IMR-90 (cell line): ENCODE measurements around the gene KCTD12. TPM values are rescaled to one million over a fixed set of nuclear protein-coding genes. Genes with fewer than 3 reads are reported as not detected.

Experiments
- ATAC-seq: fragments of 200-7000 bp; cut with Tn5 transposase; 2 replicates; pipeline ENCODE4 v1.9.1; 2020; ENCODE audit warnings: low read depth, mild to moderate bottlenecking, moderate library complexity
- BruUV-seq: library from RNA; stranded (reverse); fragments of 400-500 nt; replicated peaks from 2 replicates; lab custom pipeline; 2021; lab: Mats Ljungman, UMichigan
- CTCF ChIA-PET: fragments of 300-600 bp; formaldehyde crosslinking; extraction: SDS; loops from one replicate; lab custom pipeline; 2021; ENCODE audit warnings: antibody characterized with exemption; lab: Yijun Ruan, JAX
- POLR2A ChIA-PET: fragments of 300-600 bp; sonication (Branson Sonifier 250); formaldehyde crosslinking; loops from one replicate; lab custom pipeline; 2022; ENCODE audit warnings: antibody characterized with exemption; ENCODE audit not compliant: unreplicated experiment; lab: Charles Lee
- DNase-seq: peaks from one replicate; pipeline ENCODE4 v3.0.0; 2013
- H2AFZ ChIP-seq: replicated peaks from 2 replicates; pipeline ENCODE3; 2013; ENCODE audit warnings: low read length, mild to moderate bottlenecking; ENCODE audit not compliant: poor library complexity
- H2AK5ac ChIP-seq: 2 replicates; pipeline ENCODE4 v1.6.1; 2013; ENCODE audit warnings: low read depth, low read length, inconsistent platforms
- H2AK9ac ChIP-seq: replicated peaks from 2 replicates; pipeline ENCODE3; 2013; ENCODE audit warnings: mild to moderate bottlenecking, low read depth, low read length, moderate library complexity; ENCODE audit not compliant: poor library complexity
- H2BK120ac ChIP-seq: 2 replicates; pipeline ENCODE4 v1.6.1; 2013; ENCODE audit warnings: low read depth, low read length, inconsistent platforms
- H2BK15ac ChIP-seq: 3 replicates; pipeline ENCODE4 v1.6.1; 2013; ENCODE audit warnings: low read depth, low read length, inconsistent platforms
- H2BK20ac ChIP-seq: 2 replicates; pipeline ENCODE4 v1.6.1; 2013; ENCODE audit warnings: low read depth, mild to moderate bottlenecking, inconsistent platforms, low read length, moderate library complexity
- H2BK5ac ChIP-seq: 2 replicates; pipeline ENCODE4 v1.6.1; 2013; ENCODE audit warnings: mild to moderate bottlenecking, low read depth, low read length, inconsistent platforms; ENCODE audit not compliant: poor library complexity, severe bottlenecking
- H3K14ac ChIP-seq: replicated peaks from 2 replicates; pipeline ENCODE4 v1.6.1; 2013; ENCODE audit warnings: low read depth, low read length, inconsistent platforms
- H3K18ac ChIP-seq: 2 replicates; pipeline ENCODE4 v1.6.1; 2013; ENCODE audit warnings: low read depth, low read length, control low read depth
- H3K23ac ChIP-seq: 2 replicates; pipeline ENCODE4 v1.6.1; 2013; ENCODE audit warnings: low read depth, low read length, inconsistent platforms
- H3K27ac ChIP-seq: 2 replicates; pipeline ENCODE4 v1.5.1; 2013; ENCODE audit warnings: mild to moderate bottlenecking, control low read depth, low read length; ENCODE audit not compliant: insufficient read depth
- H3K27me3 ChIP-seq: 2 replicates; pipeline ENCODE4 v1.6.1; 2013; ENCODE audit warnings: low read length; ENCODE audit not compliant: control insufficient read depth, insufficient read depth
- H3K36me3 ChIP-seq: 2 replicates; pipeline ENCODE4 v1.6.1; 2013; ENCODE audit warnings: low read length, mixed read lengths; ENCODE audit not compliant: control insufficient read depth, insufficient read depth
- H3K4ac ChIP-seq: 2 replicates; pipeline ENCODE4 v1.6.1; 2013; ENCODE audit warnings: low read depth, low read length, inconsistent platforms
- H3K4me1 ChIP-seq: 2 replicates; pipeline ENCODE4 v1.6.1; 2013; ENCODE audit warnings: low read length, mixed read lengths; ENCODE audit not compliant: control insufficient read depth, insufficient read depth
- H3K4me2 ChIP-seq: 2 replicates; pipeline ENCODE4 v1.6.1; 2013; ENCODE audit warnings: low read depth, mild to moderate bottlenecking, control low read depth, low read length, moderate library complexity
- H3K4me3 ChIP-seq: 2 replicates; pipeline ENCODE4 v1.5.1; 2013; ENCODE audit warnings: low read depth, mild to moderate bottlenecking, control low read depth, low read length, moderate library complexity; ENCODE audit not compliant: insufficient read depth
- H3K56ac ChIP-seq: 2 replicates; pipeline ENCODE4 v1.6.1; 2013; ENCODE audit warnings: low read length, inconsistent platforms; ENCODE audit not compliant: insufficient read depth; ENCODE audit errors: extremely low read depth
- H3K79me1 ChIP-seq, 2 experiments: 2 replicates each; pipeline ENCODE4 v1.6.1; 2013; ENCODE audit warnings: low read length in 2 of 2, inconsistent platforms in 1 of 2, low read depth in 1 of 2
- H3K9ac ChIP-seq: 2 replicates; pipeline ENCODE4 v1.6.1; 2013; ENCODE audit warnings: low read depth, low read length, control low read depth
- H3K9me1 ChIP-seq: 2 replicates; pipeline ENCODE4 v1.6.1; 2013; ENCODE audit warnings: low read length, inconsistent platforms; ENCODE audit not compliant: insufficient read depth
- H3K9me3 ChIP-seq: 2 replicates; pipeline ENCODE4 v1.6.1; 2013; ENCODE audit warnings: low read length; ENCODE audit not compliant: control insufficient read depth, insufficient read depth
- H4K20me1 ChIP-seq: 2 replicates; pipeline ENCODE4 v1.6.1; 2013; ENCODE audit warnings: low read length, inconsistent platforms; ENCODE audit not compliant: insufficient read depth
- H4K5ac ChIP-seq: 2 replicates; pipeline ENCODE4 v1.6.1; 2013; ENCODE audit warnings: mild to moderate bottlenecking, low read depth, low read length, control low read depth
- H4K8ac ChIP-seq, 2 experiments: 2 replicates each; pipeline ENCODE4 v1.6.1; 2013; ENCODE audit warnings: low read depth in 2 of 2, low read length in 2 of 2, control low read depth in 1 of 2, inconsistent platforms in 1 of 2
- H4K91ac ChIP-seq: 2 replicates; pipeline ENCODE4 v1.6.1; 2013; ENCODE audit warnings: low read depth, low read length, inconsistent platforms; ENCODE audit not compliant: insufficient read depth
- BHLHE40 ChIP-seq: fragments of 150-350 bp; IDR thresholded peaks from 2 replicates; pipeline ENCODE4 v1.6.1; 2016; ENCODE audit warnings: mild to moderate bottlenecking, low read depth, low read length
- CEBPB ChIP-seq: IDR thresholded peaks from 2 replicates; pipeline ENCODE4 v1.6.1; 2012; ENCODE audit warnings: low read depth, low read length, improper control_type of control experiment
- CHD1 ChIP-seq: IDR thresholded peaks from 2 replicates; pipeline ENCODE4 v1.6.1; 2012; ENCODE audit warnings: low read depth, low read length, improper control_type of control experiment
- FOS ChIP-seq: fragments of 150-350 bp; IDR thresholded peaks from 2 replicates; pipeline ENCODE4 v1.6.1; 2016; ENCODE audit warnings: low read depth, low read length
- MAFK ChIP-seq: IDR thresholded peaks from 2 replicates; pipeline ENCODE4 v1.6.1; 2012; ENCODE audit warnings: low read depth, low read length, improper control_type of control experiment
- MAZ ChIP-seq: IDR thresholded peaks from 2 replicates; pipeline ENCODE4 v1.6.1; 2012; ENCODE audit warnings: low read depth, mild to moderate bottlenecking, low read length, improper control_type of control experiment, moderate library complexity, borderline replicate concordance
- MXI1 ChIP-seq: IDR thresholded peaks from 2 replicates; pipeline ENCODE4 v1.6.1; 2012; ENCODE audit warnings: low read depth, mild to moderate bottlenecking, low read length, moderate library complexity, borderline replicate concordance
- NFE2L2 ChIP-seq: fragments of 150-350 bp; IDR thresholded peaks from 2 replicates; pipeline ENCODE4 v1.6.1; 2016; ENCODE audit warnings: low read depth, mild to moderate bottlenecking, low read length
- POLR2A ChIP-seq: IDR thresholded peaks from 2 replicates; pipeline ENCODE4 v1.6.1; 2012; ENCODE audit warnings: mild to moderate bottlenecking, low read depth, low read length
- RAD21 ChIP-seq: IDR thresholded peaks from 2 replicates; pipeline ENCODE4 v1.6.1; 2012; ENCODE audit warnings: low read length, improper control_type of control experiment
- RCOR1 ChIP-seq: IDR thresholded peaks from 2 replicates; pipeline ENCODE4 v1.6.1; 2012; ENCODE audit warnings: mild to moderate bottlenecking, low read length, improper control_type of control experiment; ENCODE audit not compliant: insufficient replicate concordance
- RFX5 ChIP-seq: IDR thresholded peaks from 2 replicates; pipeline ENCODE4 v1.8.0; 2012; ENCODE audit warnings: low read depth, mild to moderate bottlenecking, low read length, moderate library complexity
- SMC3 ChIP-seq: fragments of 150-350 bp; IDR thresholded peaks from 2 replicates; pipeline ENCODE4 v1.6.1; 2016; ENCODE audit warnings: low read depth, mild to moderate bottlenecking, antibody characterized with exemption, low read length, moderate library complexity
- WGBS, 2 experiments: methylation state at CpG; one replicate each; pipeline versions ENCODE4 v1.1.5 to v1.1.7; 2013; ENCODE audit warnings: missing lambda C conversion rate in 2 of 2; ENCODE audit not compliant: insufficient read length in 1 of 2; ENCODE audit errors: extremely low coverage in 2 of 2; 5-methylcytosine and 5-hydroxymethylcytosine counted together
- dilution Hi-C: fragments of 300-500 bp; cut with HindIII; formaldehyde crosslinking; loops from one replicate; pipeline ENCODE4 v1.14.3; 2018; ENCODE audit warnings: low sequenced_read_pairs; ENCODE audit not compliant: unreplicated experiment
- in situ Hi-C: fragments of 300-500 bp; cut with MboI; formaldehyde crosslinking; loops from 3 replicates; pipeline ENCODE4 v1.14.3; 2019; ENCODE audit warnings: low sequenced_read_pairs, inconsistent platforms, mixed read lengths
- intact Hi-C: fragments of 100-400 bp; cut with micrococcal nuclease; formaldehyde crosslinking; loops from 2 replicates; pipeline ENCODE4 v1.10.0; 2022
- polyA plus RNA-seq, 3 experiments: library from polyadenylated mRNA; depleted of rRNA; stranded (reverse); fragments of >200 nt; gene quantifications; 2 replicates each; pipeline ENCODE4 v1.2.3, GENCODE V29; 2012; ENCODE audit warnings: low replicate concordance in 1 of 3
- total RNA-seq: library from RNA; depleted of rRNA; stranded (reverse); fragments of >200 nt; gene quantifications from 2 replicates; pipeline ENCODE4 v1.2.3, GENCODE V29; 2012
- TF ChIP-seq, protein P1 (sequence below): conservative IDR thresholded peaks from 2 replicates; pipeline ENCODE4 v1.5.1; 2012; ENCODE audit warnings: mild to moderate bottlenecking, low read depth, low read length, improper control_type of control experiment
- TF ChIP-seq, protein P2 (sequence below): fragments of 150-350 bp; IDR thresholded peaks from 2 replicates; pipeline ENCODE4 v1.6.1; 2016; ENCODE audit warnings: low read depth, mild to moderate bottlenecking, low read length, moderate library complexity, borderline replicate concordance

KCTD12 gene
- total and polyA plus RNA-seq, 2 of the 4 experiments (the other 2 are of a cell fraction): 1.8 to 1.9 TPM

DNA sequence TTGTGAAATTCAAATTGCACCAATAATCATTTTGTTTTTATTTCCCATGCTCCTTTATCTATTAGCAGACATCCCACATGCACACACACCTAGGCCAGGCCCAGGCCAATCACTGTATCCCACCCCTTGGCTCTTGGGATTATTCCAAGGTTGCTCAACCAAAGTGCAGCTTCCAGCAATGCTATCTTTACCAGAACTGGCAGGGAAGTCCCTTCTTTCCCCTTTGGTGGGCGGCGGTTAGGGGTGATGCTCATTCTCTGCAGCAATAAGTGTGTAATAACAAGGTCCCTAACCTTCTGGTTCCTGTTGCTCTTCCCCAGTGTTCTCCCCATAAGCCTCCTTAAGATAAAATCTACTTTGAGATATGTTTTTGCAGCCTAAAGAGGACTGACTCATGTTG lies 18.3 kb upstream of the KCTD12 start:
- no peaks in the 10 kb centered on the region for H4K20me1 ChIP-seq
- H3K27ac ChIP-seq: no peak overlapping the region
- peaks cover 26% of the 10 kb centered on the region for H3K27me3 ChIP-seq
- no peak overlapping the region for H3K4me2 ChIP-seq
- no peaks in the 10 kb centered on the region for H3K9me1 ChIP-seq
- ATAC-seq (no peak), DNase-seq (no peak)
- no peak overlapping the region for H3K4me3 ChIP-seq
- TF ChIP-seq POLR2A: no peak
- TF ChIP-seq MAFK: no peak
- no peak for TF ChIP-seq RCOR1
- no peak for TF ChIP-seq RAD21
- TF ChIP-seq NFE2L2: no peak
- TF ChIP-seq SMC3: no peak
- TF ChIP-seq RFX5: no peak
- TF ChIP-seq, protein P1, sequence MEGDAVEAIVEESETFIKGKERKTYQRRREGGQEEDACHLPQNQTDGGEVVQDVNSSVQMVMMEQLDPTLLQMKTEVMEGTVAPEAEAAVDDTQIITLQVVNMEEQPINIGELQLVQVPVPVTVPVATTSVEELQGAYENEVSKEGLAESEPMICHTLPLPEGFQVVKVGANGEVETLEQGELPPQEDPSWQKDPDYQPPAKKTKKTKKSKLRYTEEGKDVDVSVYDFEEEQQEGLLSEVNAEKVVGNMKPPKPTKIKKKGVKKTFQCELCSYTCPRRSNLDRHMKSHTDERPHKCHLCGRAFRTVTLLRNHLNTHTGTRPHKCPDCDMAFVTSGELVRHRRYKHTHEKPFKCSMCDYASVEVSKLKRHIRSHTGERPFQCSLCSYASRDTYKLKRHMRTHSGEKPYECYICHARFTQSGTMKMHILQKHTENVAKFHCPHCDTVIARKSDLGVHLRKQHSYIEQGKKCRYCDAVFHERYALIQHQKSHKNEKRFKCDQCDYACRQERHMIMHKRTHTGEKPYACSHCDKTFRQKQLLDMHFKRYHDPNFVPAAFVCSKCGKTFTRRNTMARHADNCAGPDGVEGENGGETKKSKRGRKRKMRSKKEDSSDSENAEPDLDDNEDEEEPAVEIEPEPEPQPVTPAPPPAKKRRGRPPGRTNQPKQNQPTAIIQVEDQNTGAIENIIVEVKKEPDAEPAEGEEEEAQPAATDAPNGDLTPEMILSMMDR: no peak
- TF ChIP-seq MXI1: no peak
- TF ChIP-seq, protein P2, sequence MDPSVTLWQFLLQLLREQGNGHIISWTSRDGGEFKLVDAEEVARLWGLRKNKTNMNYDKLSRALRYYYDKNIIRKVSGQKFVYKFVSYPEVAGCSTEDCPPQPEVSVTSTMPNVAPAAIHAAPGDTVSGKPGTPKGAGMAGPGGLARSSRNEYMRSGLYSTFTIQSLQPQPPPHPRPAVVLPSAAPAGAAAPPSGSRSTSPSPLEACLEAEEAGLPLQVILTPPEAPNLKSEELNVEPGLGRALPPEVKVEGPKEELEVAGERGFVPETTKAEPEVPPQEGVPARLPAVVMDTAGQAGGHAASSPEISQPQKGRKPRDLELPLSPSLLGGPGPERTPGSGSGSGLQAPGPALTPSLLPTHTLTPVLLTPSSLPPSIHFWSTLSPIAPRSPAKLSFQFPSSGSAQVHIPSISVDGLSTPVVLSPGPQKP: no peak
- no peak for TF ChIP-seq MAZ
- TF ChIP-seq FOS: no peak
- TF ChIP-seq CEBPB: no peak
- no peak for TF ChIP-seq CHD1
- TF ChIP-seq BHLHE40: no peak
- no peak overlapping the region for H3K4ac ChIP-seq
- H4K8ac ChIP-seq: no peak overlapping the region
- H4K5ac ChIP-seq: no peak overlapping the region
- dilution Hi-C loops (no loop called here), in situ Hi-C loops (loop anchor here (5.0 to 25.0 kb wide), 4 partner anchors 237 to 1217 kb away; no protein-coding TSS in a partner anchor), intact Hi-C loops (loop anchor here (5.0 to 10.0 kb wide), 5 partner anchors 520 to 1337 kb away; no protein-coding TSS in a partner anchor)
- no peak overlapping the region for H2AK9ac ChIP-seq
- no peak overlapping the region for H3K18ac ChIP-seq
- BruUV-seq: no TSS peak
- H2AFZ ChIP-seq: no peak overlapping the region
- H3K79me1 ChIP-seq: no peaks in the 10 kb centered on the region
- no CpG with 5 or more reads among the region's 2 CpGs for WGBS, 2 experiments
- H3K9me3 ChIP-seq: peaks cover under 1% of the 10 kb centered on the region; the same call in 1 of the 2 replicates
- H2BK5ac ChIP-seq: no peak overlapping the region
- CTCF ChIA-PET: interaction anchor here (0.6 to 1.5 kb wide), 5 partner anchors 9 to 1028 kb away, joined by 3 to 9 read pairs (median 4); no protein-coding TSS in a partner anchor
- H3K9ac ChIP-seq: no peak overlapping the region
- H4K91ac ChIP-seq: no peak overlapping the region
- no peaks in the 10 kb centered on the region for H3K36me3 ChIP-seq
- H2BK120ac ChIP-seq: no peak overlapping the region
- no peak overlapping the region for H3K23ac ChIP-seq
- POLR2A ChIA-PET: no interaction called here
- no peak overlapping the region for H3K14ac ChIP-seq
- H2AK5ac ChIP-seq: no peak overlapping the region
- H3K4me1 ChIP-seq: no peaks in the 10 kb centered on the region
- no peak overlapping the region for H3K56ac ChIP-seq
- H2BK20ac ChIP-seq: no peak overlapping the region
- no peak overlapping the region for H2BK15ac ChIP-seq
